SU-DHL-6 (cell line): ENCODE data around the gene PLAC8.

ENCODE experiments used
- EZH2phosphoT487 ChIP-seq: fragments of 200-600 bp; sonication (generic), shearing (Covaris generic); conservative IDR thresholded peaks from 2 replicates; pipeline ENCODE4 v1.6.1; 2018; ENCODE audit warnings: mild to moderate bottlenecking, antibody characterized with exemption, low read length, moderate library complexity, mixed read lengths
- TF ChIP-seq, protein P1 (sequence below): fragments of 200-600 bp; sonication (generic); IDR thresholded peaks from one replicate; pipeline ENCODE4 v1.5.1; 2017; ENCODE audit warnings: antibody characterized with exemption, mild to moderate bottlenecking, low read length, moderate library complexity; ENCODE audit not compliant: insufficient read depth, poor library complexity, severe bottlenecking

DNA sequence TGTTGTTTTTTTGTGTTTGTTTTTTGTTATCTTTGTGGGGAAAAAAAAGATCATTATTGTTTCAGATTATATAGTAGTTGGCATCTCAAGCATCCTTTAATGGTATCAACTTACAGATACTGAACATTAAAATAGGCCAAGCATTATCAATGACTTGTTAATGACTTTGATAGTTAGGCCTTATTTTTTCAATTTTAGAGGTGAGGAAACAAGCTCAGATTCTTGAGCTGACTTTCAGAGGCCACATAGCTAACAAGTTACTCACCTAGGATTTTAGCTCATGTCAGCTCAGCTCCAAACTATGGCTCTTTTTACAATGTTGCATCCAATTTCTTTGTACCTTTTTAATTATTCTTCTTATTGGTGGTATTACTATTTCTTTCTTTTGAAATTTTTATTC, 471 bp upstream of the PLAC8 start:
- TF ChIP-seq, protein P1, sequence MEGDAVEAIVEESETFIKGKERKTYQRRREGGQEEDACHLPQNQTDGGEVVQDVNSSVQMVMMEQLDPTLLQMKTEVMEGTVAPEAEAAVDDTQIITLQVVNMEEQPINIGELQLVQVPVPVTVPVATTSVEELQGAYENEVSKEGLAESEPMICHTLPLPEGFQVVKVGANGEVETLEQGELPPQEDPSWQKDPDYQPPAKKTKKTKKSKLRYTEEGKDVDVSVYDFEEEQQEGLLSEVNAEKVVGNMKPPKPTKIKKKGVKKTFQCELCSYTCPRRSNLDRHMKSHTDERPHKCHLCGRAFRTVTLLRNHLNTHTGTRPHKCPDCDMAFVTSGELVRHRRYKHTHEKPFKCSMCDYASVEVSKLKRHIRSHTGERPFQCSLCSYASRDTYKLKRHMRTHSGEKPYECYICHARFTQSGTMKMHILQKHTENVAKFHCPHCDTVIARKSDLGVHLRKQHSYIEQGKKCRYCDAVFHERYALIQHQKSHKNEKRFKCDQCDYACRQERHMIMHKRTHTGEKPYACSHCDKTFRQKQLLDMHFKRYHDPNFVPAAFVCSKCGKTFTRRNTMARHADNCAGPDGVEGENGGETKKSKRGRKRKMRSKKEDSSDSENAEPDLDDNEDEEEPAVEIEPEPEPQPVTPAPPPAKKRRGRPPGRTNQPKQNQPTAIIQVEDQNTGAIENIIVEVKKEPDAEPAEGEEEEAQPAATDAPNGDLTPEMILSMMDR: no peak
- TF ChIP-seq EZH2phosphoT487: no peak
